ENCODE data around the gene OR6S1. TPM values are rescaled to one million over a fixed set of nuclear protein-coding genes. Genes with fewer than 3 reads are reported as not detected.
"Not testable (repeated sequence)": the region's sequence is repeated elsewhere in the genome, so short reads cannot be mapped to it uniquely, and the experiment has no call there.

The OR6S1 gene
- total RNA-seq, 1 experiment from 2014 or later: not detected

DNA sequence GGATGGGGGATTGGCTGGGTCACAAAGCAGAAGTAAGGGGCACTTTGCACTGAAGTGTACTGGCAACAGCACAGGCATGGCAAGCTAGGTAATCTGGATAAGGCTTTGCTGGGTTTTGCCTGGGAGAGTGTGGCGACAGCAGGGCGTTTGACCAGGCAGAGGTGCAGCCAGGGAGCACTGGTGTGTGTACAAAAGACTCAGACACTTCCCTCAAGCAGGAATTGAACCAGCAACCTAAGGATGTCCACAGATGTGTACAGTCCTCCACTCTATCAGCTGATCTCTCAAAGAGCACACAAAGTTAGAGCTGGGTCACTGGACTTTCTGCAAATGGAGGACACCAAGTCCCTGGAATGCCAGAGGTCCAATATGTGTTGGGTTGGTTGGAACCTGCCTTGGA is 27.5 kb upstream of the OR6S1 start:
- no peak for DNase-seq (ENCODE audit: low spot score)

DNA sequence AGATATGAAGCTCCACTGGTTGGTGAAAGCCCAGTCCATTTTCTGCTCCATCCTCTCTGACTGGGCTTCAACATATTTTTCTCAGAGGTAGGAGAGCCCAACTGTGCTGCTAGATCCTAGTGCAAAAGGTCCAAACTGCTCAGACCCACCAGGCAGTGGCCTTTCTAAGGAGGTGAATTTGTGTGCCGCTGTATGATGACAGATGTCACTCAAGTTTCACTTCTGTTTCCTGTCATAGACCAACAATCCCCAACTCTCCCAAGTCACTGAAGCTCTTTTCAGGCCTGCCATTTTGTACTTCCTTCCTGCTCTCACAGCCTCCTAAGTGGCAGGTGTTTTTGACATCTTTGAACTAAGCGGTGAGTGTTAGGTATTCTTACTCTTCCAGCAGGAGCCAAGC is 26.5 kb upstream of the OR6S1 start:
- DNase-seq (ENCODE audit: low spot score): no peak

DNA sequence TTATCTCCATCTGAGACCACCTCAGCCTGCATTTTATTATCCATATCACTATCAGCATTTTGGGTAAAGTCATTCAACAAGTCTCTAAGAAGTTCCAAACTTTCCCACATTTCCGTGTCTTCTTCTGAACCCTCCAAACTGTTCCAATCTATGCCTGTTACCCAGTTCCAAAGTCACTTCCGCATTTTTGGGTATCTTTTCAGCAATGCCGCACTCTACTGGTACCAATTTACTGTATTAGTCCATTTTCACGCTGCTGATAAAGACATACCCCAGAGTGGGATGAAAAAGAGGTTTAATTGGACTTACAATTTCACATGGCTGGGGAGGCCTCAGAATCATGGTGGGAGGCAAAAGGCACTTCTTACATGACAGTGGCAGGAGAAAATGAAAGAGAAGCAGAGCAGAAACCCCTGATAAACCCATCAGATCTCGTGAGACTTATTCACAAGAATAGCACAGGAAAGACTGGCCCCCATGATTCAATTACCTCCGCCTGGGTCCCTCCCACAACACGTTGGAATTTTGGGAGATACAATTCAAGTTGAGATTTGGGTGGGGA is 25.0 kb upstream of the OR6S1 start:
- not testable (repeated sequence) for DNase-seq (ENCODE audit: low spot score)

DNA sequence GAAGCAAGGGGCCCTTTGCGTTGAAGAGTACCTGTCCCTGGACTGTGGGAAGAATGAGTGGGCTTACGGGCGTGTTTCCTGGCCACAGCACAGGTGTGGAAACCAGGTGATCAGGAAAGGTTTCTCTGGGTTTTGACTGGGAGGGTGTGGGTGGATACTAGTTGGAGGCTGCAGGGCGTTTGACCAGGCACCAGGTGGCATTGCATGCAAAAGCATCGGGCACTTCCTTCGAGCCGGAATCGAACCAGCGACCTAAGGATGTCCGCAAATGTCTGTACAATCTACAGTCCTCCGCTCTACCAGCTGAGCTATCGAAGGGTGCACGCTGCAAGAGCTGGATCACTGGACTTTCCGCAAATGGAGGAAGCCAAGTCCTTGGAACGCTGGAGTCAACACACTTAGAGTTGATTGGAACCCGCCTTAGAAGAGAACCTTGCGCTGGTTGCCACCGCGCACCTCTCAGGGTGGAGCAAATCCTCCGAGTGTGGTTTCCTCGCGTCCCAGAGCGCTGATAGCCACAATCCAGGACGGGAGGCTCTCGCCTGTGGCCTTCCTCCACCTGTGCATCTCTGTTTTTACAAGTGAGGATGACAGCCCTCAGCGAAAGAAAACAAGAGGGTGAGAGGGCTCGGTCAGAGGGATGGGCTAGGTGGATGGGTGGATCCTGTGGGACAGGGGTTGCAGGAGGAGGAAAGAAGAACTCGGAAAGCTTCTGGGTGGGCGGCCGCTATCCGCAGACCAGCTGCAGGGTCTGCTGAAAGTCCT is 21.7 kb upstream of the OR6S1 start:
- DNase-seq (ENCODE audit: low spot score): peak; percentile 86

DNA sequence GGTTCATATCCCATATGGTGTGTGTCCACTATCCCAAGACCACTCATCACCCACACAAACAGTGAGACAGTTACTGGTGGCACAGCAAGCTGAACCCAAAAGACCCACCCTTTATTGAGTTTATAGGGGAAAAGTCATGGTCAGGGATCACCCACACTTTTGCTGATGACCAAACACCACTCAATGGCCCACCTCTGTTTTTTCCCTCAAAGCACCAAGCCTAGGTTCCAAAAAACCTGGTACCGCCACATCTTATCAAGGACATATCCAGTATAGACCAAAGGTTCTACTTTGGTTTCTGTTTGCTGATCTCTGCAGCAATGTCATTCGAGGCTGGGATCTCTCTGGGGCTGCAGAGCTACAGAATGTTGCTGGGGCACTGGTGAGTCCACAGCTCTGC is 19.7 kb upstream of the OR6S1 start:
- no peak for DNase-seq (ENCODE audit: low spot score)

DNA sequence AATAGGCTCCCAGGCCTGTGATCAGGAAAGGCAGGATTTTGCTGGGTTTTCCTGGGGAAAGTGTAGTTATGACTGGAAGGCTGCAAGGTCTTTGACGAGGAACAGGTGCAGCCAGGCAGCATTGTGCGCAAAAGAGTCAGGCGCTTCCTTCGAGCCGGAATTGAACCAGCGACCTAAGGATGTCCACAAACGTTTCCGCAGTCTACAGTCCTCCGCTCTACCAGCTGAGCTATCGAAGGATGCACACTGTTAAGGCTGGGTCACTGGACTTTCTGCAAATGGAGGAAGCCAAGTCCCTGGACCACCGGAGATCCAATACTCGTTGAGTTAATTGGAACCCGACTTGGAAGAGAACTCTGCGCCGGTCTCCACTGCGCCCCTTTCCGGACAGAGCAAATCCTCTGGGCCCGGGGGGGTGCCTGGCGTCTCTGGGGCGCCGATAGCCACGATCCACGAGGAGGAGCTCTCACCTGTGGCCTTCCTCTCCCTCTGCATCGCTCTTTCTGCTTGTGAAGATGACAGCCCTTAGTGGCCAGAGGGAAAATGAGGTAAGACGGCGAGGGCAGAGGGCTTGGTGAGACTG is 18.4 kb upstream of the OR6S1 start:
- DNase-seq (ENCODE audit: low spot score): no peak

DNA sequence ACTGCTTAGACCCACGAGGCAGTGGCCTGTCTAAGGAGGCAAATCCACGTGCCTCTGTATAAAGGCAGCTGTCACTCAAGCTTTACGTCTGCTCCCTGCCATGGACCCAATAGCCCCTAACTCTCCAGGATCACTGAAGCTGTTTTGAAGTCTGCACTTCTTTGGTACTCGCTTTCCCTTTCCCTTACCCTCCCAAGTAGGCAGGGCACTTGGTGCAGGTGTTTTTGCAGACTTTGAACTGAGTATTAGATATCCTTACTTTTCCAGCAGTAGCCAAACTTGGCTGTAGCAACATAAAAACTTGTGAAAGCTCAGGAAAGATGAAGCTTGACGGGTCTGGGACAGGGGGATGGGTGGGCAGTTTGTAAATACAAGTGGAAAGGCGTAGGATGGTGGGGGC is 17.8 kb upstream of the OR6S1 start:
- no peak for DNase-seq (ENCODE audit: low spot score)

DNA sequence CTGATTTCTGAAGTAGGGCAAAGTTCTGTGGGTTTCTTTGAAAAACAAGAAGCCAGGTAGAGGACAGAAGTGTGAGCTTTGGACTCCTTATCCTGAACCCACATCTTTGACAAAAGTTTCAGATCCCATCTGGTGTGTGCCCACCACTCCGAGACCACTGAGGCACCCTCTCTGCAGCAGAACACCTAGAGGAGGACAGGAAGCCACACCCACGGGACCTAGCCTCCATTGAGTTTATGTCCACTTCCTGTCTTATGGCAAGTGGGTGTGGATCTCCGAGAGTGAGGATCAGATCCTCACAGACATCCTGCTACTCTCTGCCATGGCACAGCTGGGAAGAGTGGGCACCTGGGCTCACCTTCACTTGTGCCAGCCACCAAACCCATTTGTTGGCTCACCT is 16.8 kb upstream of the OR6S1 start:
- no peak for DNase-seq (ENCODE audit: low spot score)

DNA sequence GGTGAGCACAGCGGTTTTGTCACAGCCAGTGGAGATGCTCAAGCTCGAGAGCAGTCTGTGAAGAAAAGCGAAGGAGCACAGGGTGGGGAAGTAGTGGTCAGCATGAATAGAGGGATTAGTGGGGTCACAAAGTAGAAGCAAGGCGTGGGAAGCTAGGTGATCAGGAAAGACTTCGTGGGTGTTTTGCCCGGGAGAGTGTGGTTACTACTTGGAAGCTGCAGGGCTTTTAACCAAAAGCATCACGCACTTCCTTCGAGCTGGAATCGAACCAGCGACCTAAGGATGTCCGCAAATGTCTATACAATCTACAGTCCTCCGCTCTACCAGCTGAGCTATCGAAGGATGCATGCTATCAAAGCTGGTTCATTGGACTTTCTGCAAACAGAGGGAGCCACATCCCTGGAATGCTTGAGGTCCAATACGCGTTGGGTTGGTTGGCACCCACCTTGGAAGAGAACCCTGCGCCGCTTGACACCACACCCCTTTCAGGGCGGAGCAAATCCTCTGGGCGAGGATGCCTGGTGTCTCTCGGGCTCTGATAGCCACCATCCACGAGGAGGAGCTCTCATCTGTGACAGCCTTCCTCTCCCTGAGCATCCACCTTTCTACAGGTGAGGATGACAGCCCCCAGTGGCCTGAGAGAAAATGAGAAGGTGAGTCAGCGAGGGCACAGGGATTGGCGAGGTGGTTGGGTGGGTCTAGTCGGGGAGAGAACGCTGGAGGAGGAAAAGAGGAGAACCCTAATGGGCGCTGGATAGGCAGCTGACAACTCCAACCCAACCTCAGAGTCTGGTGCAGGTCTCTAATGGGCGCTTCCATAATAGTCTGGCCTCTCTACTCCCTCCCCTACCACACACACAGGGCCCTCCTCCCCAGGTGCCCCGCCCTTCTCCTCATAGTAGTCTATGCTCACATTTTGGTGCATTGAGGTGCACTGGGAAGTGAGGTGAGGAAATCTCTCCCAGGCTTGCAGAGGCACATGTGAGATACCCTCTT is 16.0 kb upstream of the OR6S1 start:
- peak; percentile 61 for DNase-seq (ENCODE audit: low spot score)

DNA sequence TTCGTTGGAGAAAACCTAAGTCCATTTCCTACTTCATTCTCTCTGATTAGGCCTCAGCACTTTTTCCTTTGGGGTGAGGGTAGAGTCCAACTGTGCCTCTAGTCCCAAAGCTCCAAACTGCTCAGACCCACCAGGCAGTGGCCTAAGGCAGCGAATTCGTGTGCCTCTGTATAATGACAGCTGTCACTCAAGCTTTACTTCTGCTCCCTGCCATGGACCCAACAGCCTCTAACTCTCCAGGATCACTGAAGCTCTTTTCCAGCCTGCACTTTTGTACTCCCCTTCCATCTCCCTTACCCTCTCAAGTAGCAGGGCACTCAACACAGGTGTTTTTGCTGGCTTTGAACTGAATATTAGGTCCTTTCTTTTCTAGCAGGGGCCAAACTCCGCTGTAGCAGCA is 14.8 kb upstream of the OR6S1 start:
- DNase-seq (ENCODE audit: low spot score): no peak

DNA sequence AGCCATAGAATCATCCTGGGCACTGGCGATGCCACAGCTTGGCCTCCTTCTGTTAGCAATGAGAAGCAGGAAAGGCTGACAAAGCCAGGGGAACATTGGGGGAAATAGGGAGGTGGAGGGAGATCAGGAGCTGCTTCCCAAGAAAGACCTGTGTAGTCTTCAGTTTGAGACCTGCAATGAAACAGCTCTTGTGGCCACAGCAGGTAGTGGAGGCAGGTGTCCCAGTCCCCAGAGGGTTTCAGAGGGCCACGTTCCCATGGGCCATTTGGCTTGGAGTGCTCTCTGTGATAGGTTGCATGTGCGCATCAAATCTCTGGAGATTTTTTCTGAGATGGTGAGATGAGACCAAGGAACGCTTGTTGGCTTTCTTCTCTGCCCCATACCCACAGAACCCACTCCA is 14.4 kb upstream of the OR6S1 start:
- no peak for DNase-seq (ENCODE audit: low spot score)

DNA sequence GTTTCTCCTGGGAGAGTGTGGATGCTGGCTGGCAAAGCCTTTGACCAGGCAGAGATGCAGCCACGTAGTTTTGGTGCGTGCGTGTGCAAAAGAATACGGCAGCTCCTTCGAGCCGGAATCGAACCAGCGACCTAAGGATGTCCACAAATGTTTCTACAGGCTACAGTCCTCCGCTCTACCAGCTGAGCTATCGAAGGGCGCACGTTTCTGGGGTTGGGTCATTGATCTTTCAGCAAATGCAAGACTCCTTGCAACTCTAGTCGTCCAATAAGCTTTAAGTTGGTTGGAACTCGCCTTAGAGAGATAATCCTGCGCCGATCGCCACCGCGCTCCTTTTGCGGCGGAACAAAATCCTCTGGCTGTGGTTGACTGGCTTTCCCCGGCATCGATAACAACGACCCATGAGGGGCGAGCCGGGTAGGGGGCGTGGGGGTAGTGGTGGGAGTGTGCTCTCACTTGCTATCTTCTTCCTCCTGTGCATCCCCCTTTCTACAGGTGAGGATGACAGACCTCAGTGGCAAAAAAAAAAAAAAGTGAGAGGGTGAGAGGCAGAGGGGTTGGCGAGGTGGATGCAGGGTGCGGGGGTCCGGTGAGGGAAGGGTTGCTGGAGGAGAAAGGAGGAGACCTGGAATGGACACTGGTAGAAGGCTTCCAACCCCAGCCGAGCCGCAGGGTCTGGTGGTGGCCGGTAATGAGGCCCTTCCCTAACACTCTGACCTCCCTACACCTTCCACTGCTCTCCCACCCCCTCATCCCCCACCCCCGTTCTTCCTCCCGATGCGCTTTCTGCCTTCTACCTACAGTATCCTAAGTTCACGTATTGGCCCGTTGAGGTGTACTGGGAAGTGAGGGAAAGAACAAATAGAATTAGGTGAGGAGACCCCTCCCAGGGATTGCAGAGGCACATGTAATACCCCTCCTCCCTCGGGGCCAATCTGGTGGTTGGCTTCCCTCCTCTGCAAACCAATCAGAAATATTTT is 11.8 kb upstream of the OR6S1 start:
- peak; percentile 85 for DNase-seq (ENCODE audit: low spot score)

DNA sequence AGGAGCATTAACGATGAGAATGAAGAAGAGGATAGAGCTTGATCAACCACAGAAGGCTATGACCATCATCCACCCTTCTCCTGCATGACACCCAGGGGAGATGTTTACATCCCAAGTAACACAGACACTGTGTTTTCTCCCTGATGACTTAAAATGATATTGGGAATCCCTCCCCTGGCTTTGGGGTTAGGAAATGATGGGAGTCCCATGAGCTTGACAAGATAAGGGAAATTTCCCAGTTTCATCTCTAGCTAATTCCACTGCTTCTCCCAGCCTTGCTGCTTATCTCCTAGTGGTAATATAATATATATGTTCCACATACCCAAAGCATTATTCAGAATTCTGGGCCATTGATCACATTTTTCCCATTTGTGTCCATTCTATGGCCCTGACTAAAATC is 4.0 kb upstream of the OR6S1 start:
- DNase-seq (ENCODE audit: low spot score): no peak

DNA sequence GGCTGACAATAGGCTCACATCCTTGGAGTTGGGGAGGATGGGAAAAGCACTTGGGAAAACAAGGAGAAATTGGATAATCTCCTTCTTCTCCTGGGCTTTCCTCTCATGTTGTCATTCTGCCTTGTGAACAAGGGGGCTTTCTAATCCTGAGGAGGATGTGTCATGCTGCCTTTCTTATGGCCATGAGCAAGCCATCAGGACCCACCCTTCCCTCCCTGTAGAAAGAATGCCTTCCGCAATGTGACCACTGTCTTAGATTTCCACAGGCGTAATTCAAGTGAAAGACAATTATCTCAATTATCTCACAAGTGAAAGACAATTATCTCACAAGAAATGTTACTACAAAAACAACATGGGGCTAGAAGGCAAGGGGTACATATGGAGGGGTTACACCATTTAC is 3.0 kb upstream of the OR6S1 start:
- DNase-seq (ENCODE audit: low spot score): no peak

DNA sequence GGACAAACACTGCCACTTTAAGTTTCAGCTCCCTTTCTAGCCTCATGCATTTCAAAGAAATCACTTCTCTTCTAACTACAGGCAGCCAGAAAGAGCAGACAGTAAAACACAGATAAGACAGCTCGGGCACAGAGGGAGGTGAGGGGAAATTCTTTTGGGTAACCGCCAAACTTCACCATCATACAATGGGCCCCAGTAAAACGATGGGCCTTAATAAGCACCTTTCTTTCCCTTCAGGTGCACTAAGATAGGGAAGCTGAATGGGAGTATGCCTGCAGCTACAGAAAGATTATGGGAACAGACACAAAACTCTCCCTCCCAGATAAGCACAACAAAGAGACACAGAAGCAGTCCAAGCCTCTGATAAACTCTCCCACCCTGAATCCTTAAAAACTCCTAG is 1.3 kb upstream of the OR6S1 start:
- DNase-seq (ENCODE audit: low spot score): not testable (repeated sequence)

DNA sequence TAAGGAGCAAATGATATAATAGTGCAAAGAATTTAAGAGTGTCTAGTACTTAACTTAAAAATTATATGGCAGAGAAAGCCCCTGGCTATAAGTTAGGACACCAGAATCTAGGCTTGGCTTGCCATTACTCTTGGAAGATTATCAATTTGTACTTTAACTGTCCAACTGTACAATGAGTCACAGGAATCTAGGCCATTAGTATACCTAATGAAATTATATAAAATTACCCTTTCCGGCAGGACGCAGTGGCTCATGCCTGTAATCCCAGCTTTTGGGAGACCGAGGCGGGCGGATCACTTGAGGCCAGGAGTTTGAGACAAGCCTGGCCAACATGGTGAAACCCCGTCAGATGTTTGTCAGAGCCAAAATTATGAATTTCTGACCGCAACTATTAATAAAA is 691 bp upstream of the OR6S1 start:
- no peak for DNase-seq (ENCODE audit: low spot score)

DNA sequence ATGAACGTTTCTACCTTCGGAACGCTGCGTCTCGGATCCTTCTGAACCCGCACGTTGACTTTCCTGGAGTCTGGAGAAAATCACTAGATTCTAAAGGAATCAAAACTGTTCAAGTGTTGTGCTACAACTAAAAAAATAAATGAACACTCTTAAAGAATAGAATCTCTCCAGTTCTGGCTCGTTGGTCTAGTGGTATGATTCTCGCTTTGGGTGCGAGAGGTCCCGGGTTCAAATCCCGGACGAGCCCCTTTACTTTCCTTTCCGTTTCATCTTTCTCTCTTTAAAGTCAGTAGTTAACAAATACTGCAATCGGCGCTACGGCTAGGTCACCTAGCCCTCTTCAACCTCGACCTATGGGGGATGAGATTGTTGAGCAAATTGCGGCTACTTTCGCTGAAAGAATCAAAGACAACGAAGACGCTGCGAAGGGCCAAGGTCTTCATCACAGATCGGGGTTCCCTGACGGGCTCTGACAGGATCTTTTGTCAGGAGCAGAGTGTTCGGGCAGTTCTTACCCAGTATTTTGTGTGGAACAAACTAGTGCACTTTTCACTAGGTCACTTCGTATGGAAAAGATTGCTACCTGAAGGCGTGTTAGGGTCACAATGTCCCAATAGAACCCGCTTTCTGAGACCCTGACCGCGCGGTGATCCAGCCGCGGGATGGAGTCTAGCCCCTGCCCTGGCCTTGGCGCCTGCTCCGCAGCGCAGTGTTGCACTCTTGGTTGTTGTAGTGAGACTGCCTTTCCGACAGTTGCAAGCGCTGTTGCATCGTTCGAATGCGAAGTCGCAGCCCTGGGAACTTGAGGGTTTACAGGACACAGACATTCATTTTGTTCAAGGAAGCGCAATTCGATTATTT is 8.4 kb downstream of the OR6S1 start:
- peak; percentile 79 for DNase-seq (ENCODE audit: low spot score)

DNA sequence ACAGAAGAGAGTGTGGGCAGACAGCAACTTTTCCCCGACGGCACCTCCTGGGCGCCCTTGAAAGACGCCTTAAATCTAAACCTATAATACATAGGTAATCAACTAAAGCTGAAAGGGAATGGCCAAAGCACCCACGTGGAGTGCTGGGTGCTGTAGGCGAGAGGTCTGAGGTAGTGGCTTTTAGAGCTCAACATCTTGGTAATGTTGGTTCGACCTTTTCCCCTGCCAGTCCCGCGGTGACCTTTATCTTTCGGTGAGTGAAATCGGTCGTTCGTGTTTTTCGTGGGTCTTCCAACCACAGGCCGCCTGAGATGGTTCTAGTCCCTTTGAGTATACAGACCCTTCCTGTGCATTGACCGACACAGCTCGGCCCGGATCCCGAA is 9.1 kb downstream of the OR6S1 start:
- DNase-seq (ENCODE audit: low spot score): no peak

DNA sequence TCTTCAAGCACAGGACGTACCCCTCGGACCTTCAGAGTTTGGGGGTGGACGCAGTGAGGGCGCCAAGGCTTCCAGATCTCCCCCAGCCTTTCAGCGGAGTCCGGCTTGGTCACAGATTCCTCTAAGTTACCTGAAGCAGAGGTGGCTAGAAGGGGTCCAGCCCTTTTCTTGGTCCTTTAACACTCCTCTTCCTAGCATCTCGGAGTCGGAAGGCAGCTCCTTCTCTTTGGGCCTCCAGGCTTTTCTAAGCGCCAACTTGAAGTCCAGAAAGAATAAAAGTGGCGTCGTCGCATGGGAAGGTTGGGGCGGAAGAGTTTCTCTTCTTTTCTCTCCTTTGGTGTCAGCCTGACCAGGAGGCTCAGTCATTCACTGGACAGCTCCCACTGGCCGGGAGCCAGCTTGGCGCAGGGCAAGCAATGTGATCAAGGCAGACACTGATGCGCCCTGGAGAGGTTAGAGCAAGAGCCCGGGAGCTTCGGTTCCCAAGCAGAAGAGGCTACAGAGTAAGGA is 9.6 kb downstream of the OR6S1 start:
- peak; percentile 62 for DNase-seq (ENCODE audit: low spot score)

Measured in H4 (cell line).